ENCODE measurements around the gene DNMBP.

- TF ChIP-seq ZNF274 (IDR thresholded peaks at IDR 0.05; ENCODE audit: low read depth, low read length) (no peak), SUZ12 (IDR thresholded peaks at IDR 0.05; ENCODE audit: extremely low read depth, insufficient read depth, insufficient read length) (no peak)
Observed at GRCh38 chr10:99849536-99849935, 160.2 kb downstream of the DNMBP start.

Measured in NT2/D1 (cell line).